LNCAP (cell line): ENCODE results near the gene NOS1AP.

Source experiments
- CTCF ChIP-seq: fragments of 450-650 bp; IDR thresholded peaks from 2 replicates; pipeline ENCODE4 v1.5.1; 2017; ENCODE audit warnings: mild to moderate bottlenecking

Gene NOS1AP

GRCh38 chr1:162371611-162372010 lies 302.1 kb downstream of the NOS1AP start:
- TF ChIP-seq CTCF: no peak

- no peak for TF ChIP-seq CTCF
Observed at GRCh38 chr1:162372159-162373071, 302.9 kb downstream of the NOS1AP start.

- TF ChIP-seq CTCF: no peak
Observed at GRCh38 chr1:162373072-162373427, 303.6 kb downstream of the NOS1AP start.

- TF ChIP-seq CTCF: no peak
Observed at GRCh38 chr1:162373541-162374260, 304.2 kb downstream of the NOS1AP start.

GRCh38 chr1:162374406-162374805 lies 304.9 kb downstream of the NOS1AP start:
- TF ChIP-seq CTCF: no peak

- no peak for TF ChIP-seq CTCF
Observed at GRCh38 chr1:162375463-162375862, 306.0 kb downstream of the NOS1AP start.

- TF ChIP-seq CTCF: no peak
Observed at GRCh38 chr1:162376691-162377090, 307.2 kb downstream of the NOS1AP start, which contains the start of gene SPATA46. SPATA46 (minus strand) TSS chr1:162376854; CDS start chr1:162376790, 64 bp downstream.
